ENCODE data around the gene SND1. TPM values are rescaled to one million over a fixed set of nuclear protein-coding genes. Genes with fewer than 3 reads are reported as not detected.
A peak's percentile ranks its signal among the peaks of the same experiment; 100 is the strongest.

SND1 gene
- total and polyA plus RNA-seq, 2 donors (not counting 1 experiment from before 2014, with no cell fraction given): 137 to 174 TPM

DNA sequence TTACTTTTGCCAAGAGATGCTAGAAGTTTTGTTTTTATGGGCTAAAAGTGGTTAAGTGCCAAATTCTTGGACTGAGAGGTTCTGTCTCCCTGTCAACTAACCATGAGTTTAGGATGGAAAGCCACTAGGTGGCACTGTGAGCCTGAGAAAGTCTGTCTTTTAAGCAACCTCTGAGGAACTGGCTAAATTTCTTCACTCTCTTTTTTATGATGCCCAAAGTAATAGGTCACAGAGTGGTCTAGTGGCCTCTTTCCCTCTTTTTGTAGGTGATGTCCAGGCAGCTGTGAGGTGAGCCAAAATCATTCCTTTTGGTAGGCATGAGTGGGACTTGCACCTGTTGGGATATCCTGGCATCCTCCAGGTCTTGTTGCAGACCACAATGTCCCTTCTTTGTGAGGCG, 56.8 kb downstream of the SND1 start:
- no peaks in the 10 kb centered on the region for H3K9me3 ChIP-seq (ENCODE audit: control insufficient read depth, insufficient read depth, low read depth, low read length)
- no peaks in the 10 kb centered on the region for H3K27me3 ChIP-seq (ENCODE audit: control insufficient read depth, insufficient read depth, low read length)
- no peak for TF ChIP-seq EZH2 (IDR thresholded peaks at IDR 0.05; ENCODE audit: low read length, missing control alignments)
- TF ChIP-seq CTCF (conservative IDR thresholded peaks at IDR 0.05 in 1 of 2, IDR thresholded peaks at IDR 0.05 in 1 of 2; ENCODE audit: low read depth in 1 of 2, low read length in 2 of 2): peak; percentile 76 to 80
- no peak overlapping the region for H3K4me3 ChIP-seq (replicated peaks in 1 of 4; ENCODE audit: control extremely low read depth in 1 of 4, insufficient read depth in 1 of 4, low read depth in 3 of 4, low read length in 4 of 4)
- no peak overlapping the region for H3K4me2 ChIP-seq (ENCODE audit: extremely low read depth, insufficient read depth, low read length)
- peaks cover 18% of the 10 kb centered on the region for H3K36me3 ChIP-seq (ENCODE audit: control insufficient read depth, insufficient read depth, low read length)
- DNase-seq (ENCODE audit: low read depth in 2 of 2): peak; percentile 72 to 91
- no peaks in the 10 kb centered on the region for H4K20me1 ChIP-seq (ENCODE audit: control insufficient read depth, extremely low read depth, insufficient read depth, low read length)
- H2AFZ ChIP-seq (ENCODE audit: low read length): no peak overlapping the region
- H3K9ac ChIP-seq (ENCODE audit: insufficient read depth, low read length): no peak overlapping the region
- H3K27ac ChIP-seq (ENCODE audit: insufficient read depth, low read length): no peak overlapping the region
- H3K79me2 ChIP-seq (ENCODE audit: control insufficient read depth, insufficient read depth, low read length): peaks cover 6% of the 10 kb centered on the region
- H3K4me1 ChIP-seq (ENCODE audit: control insufficient read depth, extremely low read depth, insufficient read depth, low read length): peaks cover 10% of the 10 kb centered on the region

- H3K9me3 ChIP-seq (ENCODE audit: control insufficient read depth, insufficient read depth, low read depth, low read length): no peaks in the 10 kb centered on the region
- peaks cover 10% of the 10 kb centered on the region for H3K36me3 ChIP-seq (ENCODE audit: control insufficient read depth, insufficient read depth, low read length)
- TF ChIP-seq EZH2 (IDR thresholded peaks at IDR 0.05; ENCODE audit: low read length, missing control alignments) (no peak), CTCF (conservative IDR thresholded peaks at IDR 0.05 in 1 of 2, IDR thresholded peaks at IDR 0.05 in 1 of 2; ENCODE audit: low read depth in 1 of 2, low read length in 2 of 2) (no peak)
- H3K27ac ChIP-seq (ENCODE audit: insufficient read depth, low read length): no peak overlapping the region
- peaks cover 10% of the 10 kb centered on the region for H3K4me1 ChIP-seq (ENCODE audit: control insufficient read depth, extremely low read depth, insufficient read depth, low read length)
- DNase-seq (ENCODE audit: low read depth in 2 of 2): no peak
- no peak overlapping the region for H2AFZ ChIP-seq (ENCODE audit: low read length)
- H3K4me3 ChIP-seq (replicated peaks in 1 of 4; ENCODE audit: control extremely low read depth in 1 of 4, insufficient read depth in 1 of 4, low read depth in 3 of 4, low read length in 4 of 4): no peak overlapping the region
- H4K20me1 ChIP-seq (ENCODE audit: control insufficient read depth, extremely low read depth, insufficient read depth, low read length): no peaks in the 10 kb centered on the region
- peaks cover 13% of the 10 kb centered on the region for H3K79me2 ChIP-seq (ENCODE audit: control insufficient read depth, insufficient read depth, low read length)
- no peak overlapping the region for H3K9ac ChIP-seq (ENCODE audit: insufficient read depth, low read length)
- H3K4me2 ChIP-seq (ENCODE audit: extremely low read depth, insufficient read depth, low read length): no peak overlapping the region
- no peaks in the 10 kb centered on the region for H3K27me3 ChIP-seq (ENCODE audit: control insufficient read depth, insufficient read depth, low read length)
Measured at GRCh38 chr7:127710635-127711034, 58.6 kb downstream of the SND1 start.

DNA sequence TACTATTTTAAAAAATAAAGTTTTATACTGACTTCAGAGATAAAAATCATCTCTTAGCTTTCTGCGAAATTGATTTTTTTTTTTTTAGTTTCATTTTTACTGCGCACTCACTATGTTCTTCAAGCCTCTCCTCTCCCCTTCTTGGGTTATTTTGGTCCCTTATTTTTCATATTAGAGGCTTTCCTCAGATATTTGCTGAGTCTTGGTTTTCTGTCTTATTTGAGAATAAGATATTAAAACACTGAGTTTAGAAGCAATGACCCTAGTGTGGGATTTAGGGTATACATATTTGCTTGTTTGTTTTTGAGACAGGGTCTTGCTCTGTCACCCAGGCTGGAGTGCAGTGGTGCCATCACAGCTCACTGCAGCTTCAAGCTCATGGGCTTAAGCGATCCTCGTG, 59.9 kb downstream of the SND1 start:
- H3K4me1 ChIP-seq (ENCODE audit: control insufficient read depth, extremely low read depth, insufficient read depth, low read length): peaks cover 13% of the 10 kb centered on the region
- no peak for TF ChIP-seq EZH2 (IDR thresholded peaks at IDR 0.05; ENCODE audit: low read length, missing control alignments)
- TF ChIP-seq CTCF (conservative IDR thresholded peaks at IDR 0.05 in 1 of 2, IDR thresholded peaks at IDR 0.05 in 1 of 2; ENCODE audit: low read depth in 1 of 2, low read length in 2 of 2): no peak
- no peaks in the 10 kb centered on the region for H3K9me3 ChIP-seq (ENCODE audit: control insufficient read depth, insufficient read depth, low read depth, low read length)
- H3K36me3 ChIP-seq (ENCODE audit: control insufficient read depth, insufficient read depth, low read length): peaks cover 10% of the 10 kb centered on the region
- no peak overlapping the region for H3K4me2 ChIP-seq (ENCODE audit: extremely low read depth, insufficient read depth, low read length)
- H3K9ac ChIP-seq (ENCODE audit: insufficient read depth, low read length): no peak overlapping the region
- H2AFZ ChIP-seq (ENCODE audit: low read length): no peak overlapping the region
- H4K20me1 ChIP-seq (ENCODE audit: control insufficient read depth, extremely low read depth, insufficient read depth, low read length): no peaks in the 10 kb centered on the region
- peaks cover 21% of the 10 kb centered on the region for H3K79me2 ChIP-seq (ENCODE audit: control insufficient read depth, insufficient read depth, low read length)
- H3K4me3 ChIP-seq (replicated peaks in 1 of 4; ENCODE audit: control extremely low read depth in 1 of 4, insufficient read depth in 1 of 4, low read depth in 3 of 4, low read length in 4 of 4): no peak overlapping the region
- H3K27ac ChIP-seq (ENCODE audit: insufficient read depth, low read length): no peak overlapping the region
- H3K27me3 ChIP-seq (ENCODE audit: control insufficient read depth, insufficient read depth, low read length): no peaks in the 10 kb centered on the region
- DNase-seq (ENCODE audit: low read depth in 2 of 2): no peak
